GM12878 (cell line): ENCODE measurements around the gene FAM222B. TPM values are rescaled to one million over a fixed set of nuclear protein-coding genes. Genes with fewer than 3 reads are reported as not detected.

Experiments
- ATAC-seq: fragments of 200-7000 bp; cut with Tn5 transposase; 3 replicates; pipeline ENCODE4 v1.9.1; 2020; ENCODE audit warnings: mild to moderate bottlenecking, moderate library complexity
- BruUV-seq: library from RNA; stranded (reverse); fragments of 400-500 nt; replicated peaks from 2 replicates; lab custom pipeline; 2021; lab: Mats Ljungman, UMichigan
- CTCF ChIA-PET: fragments of 300-600 bp; sonication (Branson Sonifier 250); formaldehyde crosslinking; extraction: SDS; loops from one replicate; lab custom pipeline; 2021; ENCODE audit warnings: inconsistent platforms; lab: Yijun Ruan, JAX
- POLR2A ChIA-PET: fragments of 350-600 bp; formaldehyde crosslinking; extraction: SDS; loops from one replicate; lab custom pipeline; 2021; ENCODE audit warnings: inconsistent platforms; lab: Charles Lee
- RAD21 ChIA-PET: fragments of 300-600 bp; sonication (Branson Sonifier 250); formaldehyde crosslinking; loops from one replicate; lab custom pipeline; 2023; ENCODE audit warnings: antibody characterized with exemption; ENCODE audit not compliant: unreplicated experiment; lab: Charles Lee
- SMC1A ChIA-PET: fragments of 300-600 bp; sonication (Branson Sonifier 250); formaldehyde crosslinking; loops from one replicate; lab custom pipeline; 2023; ENCODE audit not compliant: unreplicated experiment, uncharacterized antibody; lab: Charles Lee
- DNase-seq: peaks from one replicate; pipeline ENCODE4 v3.0.0-alpha.2; 2011; ENCODE audit warnings: low read depth, low spot score
- FAIRE-seq: peaks from 3 replicates; lab custom pipeline; 2011; peaks lifted over from hg19 to GRCh38; lab: Jason Lieb, UNC
- H2AFZ ChIP-seq: 2 replicates; pipeline ENCODE4 v1.6.0; 2011; ENCODE audit warnings: low read depth, low read length, control low read depth; ENCODE audit not compliant: control insufficient read depth
- H3K27ac ChIP-seq: 2 replicates; pipeline ENCODE4 v1.5.1; 2011; ENCODE audit warnings: control low read depth; ENCODE audit not compliant: control insufficient read depth, insufficient read depth
- H3K27me3 ChIP-seq, 2 experiments: replicated peaks in 1 of 2; 2 replicates each; pipeline versions ENCODE4 v1.6.0 to v1.6.1; 2011; ENCODE audit warnings: low read length in 1 of 2; ENCODE audit not compliant: control insufficient read depth in 2 of 2, insufficient read depth in 2 of 2
- H3K36me3 ChIP-seq, 2 experiments: 2 replicates each; pipeline ENCODE4 v1.5.1; 2011; ENCODE audit warnings: low read length in 1 of 2; ENCODE audit not compliant: control insufficient read depth in 2 of 2, insufficient read depth in 2 of 2
- H3K4me1 ChIP-seq: 2 replicates; pipeline ENCODE4 v1.6.1; 2011; ENCODE audit warnings: mild to moderate bottlenecking, low read length, moderate library complexity, mixed read lengths; ENCODE audit not compliant: control insufficient read depth, insufficient read depth
- H3K4me2 ChIP-seq: 2 replicates; pipeline ENCODE4 v1.6.0; 2011; ENCODE audit warnings: control low read depth; ENCODE audit not compliant: control insufficient read depth, insufficient read depth
- H3K4me3 ChIP-seq: fragments of 200-600 bp; sonication (generic); 2 replicates; pipeline ENCODE4 v1.5.1; 2016
- H3K79me2 ChIP-seq: 2 replicates; pipeline ENCODE4 v1.6.0; 2011; ENCODE audit warnings: low read length; ENCODE audit not compliant: control insufficient read depth, insufficient read depth
- H3K9ac ChIP-seq: 2 replicates; pipeline ENCODE4 v1.8.0; 2011; ENCODE audit warnings: low read length, control low read depth, mixed read lengths; ENCODE audit not compliant: control insufficient read depth, insufficient read depth
- H3K9me3 ChIP-seq: replicated peaks from 3 replicates; pipeline ENCODE4 v1.5.1; 2011; ENCODE audit warnings: mild to moderate bottlenecking, low read length; ENCODE audit not compliant: control insufficient read depth, insufficient read depth
- H4K20me1 ChIP-seq: 2 replicates; pipeline ENCODE4 v1.6.0; 2011; ENCODE audit not compliant: control insufficient read depth, insufficient read depth
- CHD4 ChIP-seq: fragments of 200-600 bp; sonication (generic); IDR thresholded peaks from 2 replicates; pipeline ENCODE4 v1.6.1; 2016; ENCODE audit warnings: mild to moderate bottlenecking
- LARP7 ChIP-seq: fragments of 450-650 bp; IDR thresholded peaks from 2 replicates; pipeline ENCODE4 v1.6.1; 2017; ENCODE audit warnings: mild to moderate bottlenecking
- MEF2B ChIP-seq: fragments of 450-650 bp; IDR thresholded peaks from 2 replicates; pipeline ENCODE4 v1.6.1; 2018; ENCODE audit warnings: mild to moderate bottlenecking, moderate library complexity; ENCODE audit not compliant: partially characterized antibody, poor library complexity, severe bottlenecking
- MXI1 ChIP-seq: fragments of 150-350 bp; IDR thresholded peaks from 2 replicates; pipeline ENCODE4 v1.6.1; 2011; ENCODE audit warnings: low read depth, mild to moderate bottlenecking, inconsistent platforms, low read length, improper control_type of control experiment
- NR2F1 ChIP-seq: fragments of 450-650 bp; conservative IDR thresholded peaks from 2 replicates; pipeline ENCODE4 v1.6.1; 2017; ENCODE audit warnings: mild to moderate bottlenecking
- NRF1 ChIP-seq: conservative IDR thresholded peaks from 2 replicates; pipeline ENCODE4 v1.6.1; 2011; ENCODE audit warnings: mild to moderate bottlenecking, low read depth, low read length, improper control_type of control experiment
- SMC3 ChIP-seq: IDR thresholded peaks from 2 replicates; pipeline ENCODE4 v1.6.1; 2011; ENCODE audit warnings: low read length, improper control_type of control experiment, borderline replicate concordance
- SPI1 ChIP-seq: IDR thresholded peaks from 2 replicates; pipeline ENCODE4 v1.6.1; 2011; ENCODE audit warnings: low read depth, mild to moderate bottlenecking, low read length, moderate library complexity, borderline replicate concordance; ENCODE audit not compliant: insufficient read depth
- STAT1 ChIP-seq: fragments of 450-650 bp; conservative IDR thresholded peaks from 2 replicates; pipeline ENCODE4 v1.6.1; 2014; ENCODE audit warnings: antibody characterized with exemption, mild to moderate bottlenecking
- ZNF384 ChIP-seq: IDR thresholded peaks from 2 replicates; pipeline ENCODE4 v1.6.1; 2012; ENCODE audit warnings: low read depth, mild to moderate bottlenecking, low read length, improper control_type of control experiment, borderline replicate concordance
- WGBS: methylation state at CpG from one replicate; pipeline ENCODE4 v1.1.6; 2016; ENCODE audit warnings: low lambda C conversion rate; ENCODE audit not compliant: insufficient replicate concordance, insufficient coverage; ENCODE audit errors: missing lambda C conversion rate; 5-methylcytosine and 5-hydroxymethylcytosine counted together
- in situ Hi-C: fragments of 300-500 bp; cut with MboI; formaldehyde crosslinking; loops from 9 replicates; pipeline ENCODE4 v1.14.3; 2018; ENCODE audit warnings: mixed read lengths
- intact Hi-C: fragments of 100-400 bp; cut with micrococcal nuclease; formaldehyde crosslinking; loops from one replicate; pipeline ENCODE4 v1.14.2; 2022; ENCODE audit not compliant: unreplicated experiment
- polyA plus RNA-seq, 11 experiments: library from polyadenylated mRNA; depleted of rRNA in 4 of 11; unstranded in 6 of 11; stranded (reverse) in 5 of 11; fragments of >200 nt; fragmentation: Nextera tagmentation in 4 of 11; fragmentation: Illumina TruSeq in 1 of 11; extraction: Ambion mirVana in 4 of 11; extraction: Trizol in 1 of 11; gene quantifications; 1 replicate in 1 of 11; 2 replicates in 10 of 11; pipeline versions ENCODE4 v1.2.1 to v1.2.3, GENCODE V29; 2011 to 2016; ENCODE audit warnings: inconsistent platforms in 2 of 11, missing spikeins in 2 of 11, low read depth in 1 of 11
- total RNA-seq, 4 experiments: library from RNA; depleted of rRNA in 3 of 4; stranded (reverse); fragments of >200 nt in 3 of 4; fragmentation: Illumina TruSeq in 1 of 4; extraction: Trizol in 1 of 4; gene quantifications; 2 replicates each; pipeline versions ENCODE4 v1.2.1 to v1.2.3, GENCODE V29; 2013 to 2021

Gene FAM222B
- total and polyA plus RNA-seq, 10 of the 15 experiments (the other 5 are each of a cell fraction or from before 2014, with no cell fraction given) = 2.8 to 18.3 (median 6.4) TPM

DNA sequence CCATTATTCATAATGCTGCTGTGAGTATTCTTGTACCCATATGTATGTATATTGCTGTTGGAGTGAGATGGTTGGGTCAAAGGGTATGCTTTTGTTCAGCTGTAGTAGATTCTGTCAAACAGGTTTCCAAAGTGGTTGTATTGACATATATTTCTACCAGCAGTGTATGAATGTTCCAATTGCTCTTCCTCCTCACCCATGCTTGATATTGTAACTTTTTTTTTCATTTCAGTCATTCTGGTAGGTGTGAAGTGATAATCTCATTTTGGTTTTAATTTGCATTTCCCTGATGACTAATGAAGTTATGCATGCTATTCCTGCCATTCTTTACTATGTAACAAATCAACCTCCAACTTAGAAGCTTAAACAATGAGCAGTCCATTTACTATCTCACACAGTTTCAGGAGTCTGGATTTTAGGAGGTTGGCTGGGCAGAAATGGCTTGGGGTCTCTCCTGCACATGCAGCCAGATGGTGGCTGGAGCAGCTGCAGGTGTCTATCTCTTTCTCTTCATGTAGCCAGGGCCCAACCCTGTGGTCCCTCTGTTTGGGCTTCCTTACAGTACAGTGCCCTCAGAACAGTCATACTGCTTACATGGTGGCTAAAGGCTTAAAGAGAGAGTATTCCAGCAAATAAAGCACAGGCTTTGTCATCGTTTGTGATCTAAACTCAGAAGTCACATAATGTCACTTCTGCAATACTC lies 33.4 kb upstream of the FAM222B start:
- peaks cover 12% of the 10 kb centered on the region for H3K4me1 ChIP-seq
- POLR2A ChIA-PET = no interaction called here
- no peaks in the 10 kb centered on the region for H3K27me3 ChIP-seq
- H4K20me1 ChIP-seq = no peaks in the 10 kb centered on the region
- TF ChIP-seq ZNF384 (no peak), LARP7 (no peak)
- TF ChIP-seq, all 136 proteins: peak for 0
- intact Hi-C loops (no loop called here), in situ Hi-C loops (loop anchor here (25.0 kb wide), 1 partner anchor 1389 kb away; no protein-coding TSS in a partner anchor)
- DNase-seq = no peak
- peaks cover 0 to 12% of the 10 kb centered on the region in 2 experiments; a peak in 2 of 4 replicates for H3K36me3 ChIP-seq
- no peak overlapping the region for H3K4me2 ChIP-seq
- no peak for FAIRE-seq
- H3K4me3 ChIP-seq = no peak overlapping the region
- BruUV-seq = no TSS peak
- CTCF ChIA-PET = interaction anchor here (1.0 kb wide), 1 partner anchor 37 kb away, joined by 4 read pairs; no protein-coding TSS in a partner anchor
- no peaks in the 10 kb centered on the region for H3K9me3 ChIP-seq
- H2AFZ ChIP-seq = no peak overlapping the region
- 7% methylated on average over 1 of the region's 1 CpG for WGBS
- ATAC-seq = peak; percentile 33; the same call in 2 of the 3 replicates
- H3K9ac ChIP-seq = no peak overlapping the region
- H3K27ac ChIP-seq = no peak overlapping the region
- H3K79me2 ChIP-seq = no peaks in the 10 kb centered on the region
- RAD21 ChIA-PET = no interaction called here
- SMC1A ChIA-PET = interaction anchor here (0.7 to 1.2 kb wide), 2 partner anchors 14 to 112 kb away, joined by 3 to 4 read pairs; no protein-coding TSS in a partner anchor

DNA sequence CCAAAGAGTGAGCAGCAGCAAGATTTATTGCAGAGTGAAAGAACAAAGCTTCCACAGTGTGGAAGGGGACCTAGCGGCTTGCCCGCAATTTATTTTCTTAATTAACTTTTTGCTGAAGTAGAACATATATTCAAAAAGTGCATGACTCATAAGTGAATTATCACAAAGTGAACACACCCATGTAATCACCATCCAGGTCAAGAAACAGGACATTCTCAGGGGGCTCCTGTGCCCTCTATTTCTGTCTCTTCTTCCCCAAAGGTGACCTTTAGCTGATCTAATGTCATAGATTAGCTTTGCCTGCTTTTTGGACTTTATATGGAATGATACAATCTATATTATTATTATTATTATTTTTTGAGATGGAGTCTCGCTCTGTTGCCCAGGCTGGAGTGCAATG lies 32.2 kb upstream of the FAM222B start:
- in situ Hi-C loops = loop anchor here (25.0 kb wide), 1 partner anchor 1387 kb away; no protein-coding TSS in a partner anchor

More for the DNA sequence above, 32.2 kb upstream of the FAM222B start:
- H3K4me1 ChIP-seq = peaks cover 14% of the 10 kb centered on the region
- no peak overlapping the region for H3K27ac ChIP-seq
- DNase-seq (no peak), ATAC-seq (no peak), FAIRE-seq (no peak)
- H3K4me3 ChIP-seq = no peak overlapping the region
- intact Hi-C loops = no loop called here
- H2AFZ ChIP-seq = no peak overlapping the region
- H3K27me3 ChIP-seq = no peaks in the 10 kb centered on the region
- no peaks in the 10 kb centered on the region for H4K20me1 ChIP-seq
- 96% methylated on average over 3 of the region's 3 CpGs for WGBS
- H3K36me3 ChIP-seq = peaks cover 0 to 4% of the 10 kb centered on the region in 2 experiments; a peak in 2 of 4 replicates
- H3K9ac ChIP-seq = no peak overlapping the region
- no peaks in the 10 kb centered on the region for H3K9me3 ChIP-seq
- H3K4me2 ChIP-seq = no peak overlapping the region
- CTCF ChIA-PET = no interaction called here
- RAD21 ChIA-PET = interaction anchor here (0.5 kb wide), 1 partner anchor 18 kb away, joined by 3 read pairs; no protein-coding TSS in a partner anchor
- TF ChIP-seq ZNF384 (no peak), CHD4 (no peak), NRF1 (no peak), SMC3 (no peak), NR2F1 (no peak), SPI1 (no peak), STAT1 (no peak), MXI1 (no peak), MEF2B (no peak)
- no peaks in the 10 kb centered on the region for H3K79me2 ChIP-seq
- no TSS peak for BruUV-seq
- SMC1A ChIA-PET = no interaction called here
- POLR2A ChIA-PET = no interaction called here
